Suppressor macrophage treated with lipopolysaccharide for 4 hours (primary cell): Measurements from ENCODE around the gene RNU2-1.
"Not testable (repeated sequence)": the region's sequence is repeated elsewhere in the genome, so short reads cannot be mapped to it uniquely, and the experiment has no call there.

Source experiments
- DNase-seq: peaks from one replicate; pipeline ENCODE4 v3.0.0-alpha.2; 2020

RNU2-1 gene

GRCh38 chr17:43233877-43234276, at the start of gene RNU2-1:
Gene RNU2-1, minus strand, starts transcription at chr17:43233977.
- DNase-seq: not testable (repeated sequence)

DNA sequence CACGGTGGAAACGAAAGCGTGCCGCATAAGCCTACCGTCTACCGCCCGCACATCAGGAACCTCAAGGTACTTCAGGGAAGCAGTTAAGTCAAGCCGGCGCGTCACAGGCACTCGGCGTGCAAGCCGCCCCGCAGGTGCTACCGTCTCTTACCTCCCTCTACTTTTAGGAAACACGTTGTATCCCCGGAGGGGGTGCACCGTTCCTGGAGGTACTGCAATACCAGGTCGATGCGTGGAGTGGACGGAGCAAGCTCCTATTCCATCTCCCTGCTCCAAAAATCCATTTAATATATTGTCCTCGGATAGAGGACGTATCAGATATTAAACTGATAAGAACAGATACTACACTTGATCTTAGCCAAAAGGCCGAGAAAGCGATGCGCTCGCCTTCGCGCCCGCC, 39.1 kb upstream of the RNU2-1 start:
- not testable (repeated sequence) for DNase-seq

DNA sequence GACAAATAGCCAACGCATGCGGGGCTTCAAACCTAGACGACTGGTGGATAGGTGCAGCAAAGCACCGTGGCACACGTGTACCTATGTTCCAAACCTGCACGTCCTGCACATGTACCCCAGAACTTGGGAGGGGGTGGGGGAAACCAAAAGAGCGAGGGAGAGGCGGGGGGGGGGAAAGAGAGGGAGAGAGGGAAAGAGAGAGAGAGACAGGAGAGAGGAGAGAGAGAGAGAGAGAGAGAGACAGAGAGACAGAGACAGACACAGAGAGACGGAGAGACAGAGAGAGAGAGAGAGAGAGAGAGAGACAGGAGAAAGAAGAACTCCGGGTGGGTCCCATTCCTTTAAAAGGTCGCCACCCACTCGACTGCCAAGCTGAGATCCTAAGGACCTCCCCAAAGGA, 38.7 kb upstream of the RNU2-1 start:
- DNase-seq: not testable (repeated sequence)

GRCh38 chr17:43270552-43271504, 37.1 kb upstream of the RNU2-1 start:
- DNase-seq: not testable (repeated sequence)

DNA sequence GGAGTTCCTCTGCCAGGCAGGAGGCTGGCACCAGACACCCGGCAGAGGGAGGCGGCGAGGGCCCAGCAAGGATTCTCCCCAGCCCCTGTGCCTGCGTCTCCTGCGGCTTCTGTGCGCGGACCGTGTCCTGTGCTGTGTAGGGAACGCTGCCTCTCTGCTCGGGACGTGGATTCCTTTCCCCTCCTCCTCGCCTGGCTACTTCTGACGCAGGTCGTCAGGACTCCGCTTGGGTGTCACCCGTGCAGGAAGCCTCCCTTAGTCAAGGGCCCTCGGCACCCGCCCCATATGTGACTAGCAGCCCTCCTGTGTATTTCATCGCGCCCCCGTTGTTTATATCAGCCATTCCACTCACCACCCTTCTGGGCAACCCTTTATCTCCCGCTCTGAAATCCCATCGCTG, 12.7 kb upstream of the RNU2-1 start:
- DNase-seq: not testable (repeated sequence)

DNA sequence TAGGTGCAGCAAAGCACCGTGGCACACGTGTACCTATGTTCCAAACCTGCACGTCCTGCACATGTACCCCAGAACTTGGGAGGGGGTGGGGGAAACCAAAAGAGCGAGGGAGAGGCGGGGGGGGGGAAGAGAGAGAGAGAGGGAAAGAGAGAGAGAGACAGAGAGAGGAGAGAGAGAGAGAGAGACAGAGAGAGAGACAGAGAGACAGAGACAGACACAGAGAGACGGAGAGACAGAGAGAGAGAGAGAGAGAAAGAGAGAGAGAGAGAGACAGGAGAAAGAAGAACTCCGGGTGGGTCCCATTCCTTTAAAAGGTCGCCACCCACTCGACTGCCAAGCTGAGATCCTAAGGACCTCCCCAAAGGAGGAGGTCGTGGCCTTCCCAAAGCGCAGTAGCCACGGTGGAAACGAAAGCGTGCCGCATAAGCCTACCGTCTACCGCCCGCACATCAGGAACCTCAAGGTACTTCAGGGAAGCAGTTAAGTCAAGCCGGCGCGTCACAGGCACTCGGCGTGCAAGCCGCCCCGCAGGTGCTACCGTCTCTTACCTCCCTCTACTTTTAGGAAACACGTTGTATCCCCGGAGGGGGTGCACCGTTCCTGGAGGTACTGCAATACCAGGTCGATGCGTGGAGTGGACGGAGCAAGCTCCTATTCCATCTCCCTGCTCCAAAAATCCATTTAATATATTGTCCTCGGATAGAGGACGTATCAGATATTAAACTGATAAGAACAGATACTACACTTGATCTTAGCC, 7.0 kb upstream of the RNU2-1 start:
- not testable (repeated sequence) for DNase-seq

DNA sequence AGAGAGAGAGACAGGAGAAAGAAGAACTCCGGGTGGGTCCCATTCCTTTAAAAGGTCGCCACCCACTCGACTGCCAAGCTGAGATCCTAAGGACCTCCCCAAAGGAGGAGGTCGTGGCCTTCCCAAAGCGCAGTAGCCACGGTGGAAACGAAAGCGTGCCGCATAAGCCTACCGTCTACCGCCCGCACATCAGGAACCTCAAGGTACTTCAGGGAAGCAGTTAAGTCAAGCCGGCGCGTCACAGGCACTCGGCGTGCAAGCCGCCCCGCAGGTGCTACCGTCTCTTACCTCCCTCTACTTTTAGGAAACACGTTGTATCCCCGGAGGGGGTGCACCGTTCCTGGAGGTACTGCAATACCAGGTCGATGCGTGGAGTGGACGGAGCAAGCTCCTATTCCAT, 5.8 kb upstream of the RNU2-1 start:
- DNase-seq: not testable (repeated sequence)

- not testable (repeated sequence) for DNase-seq
Observed at GRCh38 chr17:43233263-43233662, 514 bp downstream of the RNU2-1 start.

- not testable (repeated sequence) for DNase-seq
Observed at GRCh38 chr17:43232021-43232699, 1.6 kb downstream of the RNU2-1 start.

GRCh38 chr17:43231205-43232020, 2.4 kb downstream of the RNU2-1 start:
- not testable (repeated sequence) for DNase-seq

- not testable (repeated sequence) for DNase-seq
Observed at GRCh38 chr17:43228020-43228782, 5.6 kb downstream of the RNU2-1 start, which contains the start of gene CCDC200. Gene CCDC200, minus strand, starts transcription at chr17:43228623. Its CDS starts 69 bp downstream, at chr17:43228554.

DNA sequence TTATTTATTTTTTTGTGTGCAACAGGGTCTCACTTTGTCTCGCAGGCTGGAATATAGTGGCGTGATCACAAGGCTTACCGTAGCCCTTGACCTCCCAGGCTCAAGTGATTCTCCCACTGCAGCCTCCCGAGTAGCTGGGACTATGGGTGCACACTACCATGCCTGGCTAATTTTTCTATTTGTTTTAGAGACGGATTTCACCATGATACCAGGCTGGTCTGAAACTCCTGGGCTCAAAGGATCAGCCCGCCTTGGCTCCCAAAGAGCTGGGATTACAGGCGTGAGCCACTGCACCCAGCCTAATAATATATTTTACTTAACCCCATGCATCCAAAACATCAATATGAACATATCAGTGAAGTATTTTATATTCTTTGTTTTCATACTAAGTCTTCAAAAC, 7.4 kb downstream of the RNU2-1 start:
- DNase-seq: no peak

- no peak for DNase-seq
Observed at GRCh38 chr17:43224146-43224705, 9.6 kb downstream of the RNU2-1 start.

DNA sequence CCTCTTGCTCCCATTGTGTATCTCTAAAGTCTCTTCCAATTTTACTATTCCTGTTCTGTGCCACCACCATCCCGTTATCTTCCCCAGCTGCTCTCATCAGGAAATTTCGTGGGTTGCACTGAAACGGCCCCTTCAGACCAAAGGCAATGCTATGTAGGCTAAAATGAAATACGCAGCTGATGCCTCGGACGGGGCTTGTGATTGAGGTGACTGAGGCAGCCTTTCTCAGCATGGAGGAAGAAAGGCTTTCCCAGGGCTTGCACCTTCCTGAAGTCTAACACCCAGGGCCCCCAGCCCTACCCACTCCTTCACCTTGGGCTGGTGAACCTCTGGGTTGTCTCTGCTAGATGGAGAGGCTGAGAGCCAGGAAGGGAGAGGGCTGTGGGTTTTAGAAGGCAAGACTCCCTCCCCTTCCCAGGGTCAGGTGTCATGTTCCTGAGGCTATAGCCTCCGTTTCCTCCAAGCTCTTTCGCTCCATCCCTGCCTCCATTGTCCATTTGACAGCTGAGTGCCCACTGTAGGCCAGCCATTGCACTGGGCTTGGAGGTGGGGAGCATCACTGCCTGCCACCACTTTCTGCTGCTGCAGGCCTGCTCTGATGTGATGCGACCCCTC, 13.2 kb downstream of the RNU2-1 start:
- DNase-seq: no peak

DNA sequence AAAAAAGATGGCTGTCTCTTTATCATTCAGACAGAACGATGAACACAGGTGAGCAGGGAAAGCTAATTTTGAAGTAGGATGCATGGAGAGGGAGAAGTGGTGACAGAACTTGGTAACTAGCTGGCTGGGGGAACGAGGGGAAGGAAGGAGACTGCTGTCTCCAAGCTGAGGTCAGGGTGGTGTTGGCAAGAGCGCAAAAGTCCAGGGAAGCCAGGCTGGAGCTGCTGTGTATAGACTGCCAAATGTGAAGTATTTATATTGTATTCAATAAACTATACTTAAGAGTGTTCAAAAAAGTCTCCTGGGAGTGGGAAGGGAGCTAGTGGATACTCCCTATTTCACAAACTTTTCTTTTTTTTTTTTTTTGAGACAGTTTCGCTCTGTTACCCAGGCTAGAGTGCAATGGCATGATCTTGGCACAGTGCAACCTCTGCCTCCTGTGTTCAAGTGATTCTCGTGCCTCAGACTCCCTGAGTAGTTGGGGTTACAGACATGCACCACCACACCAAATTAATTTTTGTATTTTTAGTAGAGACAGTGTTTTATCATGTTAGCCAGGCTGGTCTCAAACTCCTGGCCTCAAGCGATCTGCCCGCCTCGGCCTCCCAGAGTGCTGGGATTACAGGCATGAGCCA, 13.9 kb downstream of the RNU2-1 start:
- no peak for DNase-seq

- DNase-seq: no peak
Observed at GRCh38 chr17:43219001-43219400, 14.8 kb downstream of the RNU2-1 start.

- DNase-seq: no peak
Observed at GRCh38 chr17:43217614-43218087, 16.1 kb downstream of the RNU2-1 start.

- DNase-seq: no peak
Observed at GRCh38 chr17:43216762-43217613, 16.8 kb downstream of the RNU2-1 start.

- DNase-seq: no peak
Observed at GRCh38 chr17:43216369-43216761, 17.4 kb downstream of the RNU2-1 start.
